Activated B cell treated with CpG ODN at 0.5 μM for 24 hours (primary cell): ENCODE results near the gene STRAP. TPM values are rescaled to one million over a fixed set of nuclear protein-coding genes. Genes with fewer than 3 reads are reported as not detected.

ENCODE experiments used
- ATAC-seq: fragments of 200-7000 bp; cut with Tn5 transposase; one replicate; pipeline ENCODE4 v1.10.0; 2021; ENCODE audit warnings: low read depth, mild to moderate bottlenecking, moderate library complexity
- CTCF ChIA-PET: fragments of 350-600 bp; sonication (Branson Sonifier 250); formaldehyde crosslinking; loops from one replicate; lab custom pipeline; 2021; ENCODE audit warnings: antibody characterized with exemption; lab: Charles Lee
- POLR2A ChIA-PET: fragments of 350-600 bp; sonication (Branson Sonifier 250); formaldehyde crosslinking; loops from one replicate; lab custom pipeline; 2021; ENCODE audit warnings: antibody characterized with exemption; lab: Charles Lee
- DNase-seq: peaks from one replicate; pipeline ENCODE4 v3.0.0; 2022
- H3K27ac Mint-ChIP-seq: one replicate; pipeline ENCODE4 v1.8.0; 2020; ENCODE audit warnings: mixed read lengths
- H3K27me3 Mint-ChIP-seq: one replicate; pipeline ENCODE4 v1.8.0; 2021; ENCODE audit warnings: mixed read lengths
- H3K36me3 Mint-ChIP-seq: one replicate; pipeline ENCODE4 v1.8.0; 2021; ENCODE audit warnings: low read depth, mixed read lengths
- H3K4me1 Mint-ChIP-seq: one replicate; pipeline ENCODE4 v1.8.0; 2021; ENCODE audit warnings: mixed read lengths
- H3K4me3 Mint-ChIP-seq: one replicate; pipeline ENCODE4 v1.8.0; 2020; ENCODE audit warnings: mild to moderate bottlenecking, mixed read lengths
- H3K9me3 Mint-ChIP-seq: one replicate; pipeline ENCODE4 v1.8.0; 2020; ENCODE audit warnings: mixed read lengths
- intact Hi-C: fragments of 100-400 bp; cut with micrococcal nuclease; formaldehyde crosslinking; loops from one replicate; pipeline ENCODE4 v1.15.1; 2024
- total RNA-seq: library from RNA; stranded (reverse); gene quantifications from 2 replicates; pipeline ENCODE4 v1.2.3, GENCODE V29; 2022
- TF ChIP-seq, protein P1 (sequence below): fragments of 200-600 bp; IDR thresholded peaks from one replicate; pipeline ENCODE4 v1.8.0; 2022; ENCODE audit warnings: antibody characterized with exemption, mild to moderate bottlenecking

The STRAP gene
- total RNA-seq, 1 donor from 2014 or later = 82.3 TPM

- TF ChIP-seq, protein P1, sequence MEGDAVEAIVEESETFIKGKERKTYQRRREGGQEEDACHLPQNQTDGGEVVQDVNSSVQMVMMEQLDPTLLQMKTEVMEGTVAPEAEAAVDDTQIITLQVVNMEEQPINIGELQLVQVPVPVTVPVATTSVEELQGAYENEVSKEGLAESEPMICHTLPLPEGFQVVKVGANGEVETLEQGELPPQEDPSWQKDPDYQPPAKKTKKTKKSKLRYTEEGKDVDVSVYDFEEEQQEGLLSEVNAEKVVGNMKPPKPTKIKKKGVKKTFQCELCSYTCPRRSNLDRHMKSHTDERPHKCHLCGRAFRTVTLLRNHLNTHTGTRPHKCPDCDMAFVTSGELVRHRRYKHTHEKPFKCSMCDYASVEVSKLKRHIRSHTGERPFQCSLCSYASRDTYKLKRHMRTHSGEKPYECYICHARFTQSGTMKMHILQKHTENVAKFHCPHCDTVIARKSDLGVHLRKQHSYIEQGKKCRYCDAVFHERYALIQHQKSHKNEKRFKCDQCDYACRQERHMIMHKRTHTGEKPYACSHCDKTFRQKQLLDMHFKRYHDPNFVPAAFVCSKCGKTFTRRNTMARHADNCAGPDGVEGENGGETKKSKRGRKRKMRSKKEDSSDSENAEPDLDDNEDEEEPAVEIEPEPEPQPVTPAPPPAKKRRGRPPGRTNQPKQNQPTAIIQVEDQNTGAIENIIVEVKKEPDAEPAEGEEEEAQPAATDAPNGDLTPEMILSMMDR = no peak
- DNase-seq = no peak
- Mint-ChIP-seq H3K4me1 (peaks cover 2% of the 10 kb centered on the region), H3K9me3 (no peaks in the 10 kb centered on the region), H3K36me3 (peaks cover 8% of the 10 kb centered on the region), H3K4me3 (no peak overlapping the region), H3K27ac (no peak overlapping the region), H3K27me3 (no peaks in the 10 kb centered on the region)
- CTCF ChIA-PET = no interaction called here
- no peak for ATAC-seq
- POLR2A ChIA-PET = no interaction called here
- intact Hi-C loops = no loop called here
Observed at GRCh38 chr12:15918066-15918465, 35.9 kb downstream of the STRAP start.

DNA sequence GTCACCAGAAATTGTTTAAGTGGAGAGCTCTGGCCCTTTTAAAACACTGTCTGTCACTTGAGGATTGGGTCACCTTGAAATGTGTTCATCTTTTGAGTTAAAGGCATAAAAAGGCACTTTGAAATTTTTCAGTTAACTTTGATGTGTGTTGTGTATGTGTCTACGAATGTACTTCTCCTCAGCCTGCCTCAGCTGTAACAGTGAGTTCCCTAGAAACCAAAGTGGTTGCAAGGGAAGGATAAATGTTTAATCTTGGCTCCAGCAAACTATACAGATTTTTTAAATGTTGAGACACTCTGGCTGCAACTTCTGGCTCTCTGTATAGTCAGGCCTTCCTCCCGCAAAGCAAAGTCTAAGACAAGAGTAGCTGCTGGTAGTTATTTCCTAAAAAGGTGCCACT lies 37.2 kb downstream of the STRAP start:
- Mint-ChIP-seq H3K27ac (no peak overlapping the region), H3K27me3 (no peaks in the 10 kb centered on the region), H3K4me3 (no peak overlapping the region), H3K9me3 (no peaks in the 10 kb centered on the region), H3K36me3 (peaks cover 8% of the 10 kb centered on the region), H3K4me1 (peaks cover under 1% of the 10 kb centered on the region)
- no peak for DNase-seq
- POLR2A ChIA-PET = no interaction called here
- CTCF ChIA-PET = no interaction called here
- TF ChIP-seq, protein P1 = no peak
- intact Hi-C loops = no loop called here
- no peak for ATAC-seq

DNA sequence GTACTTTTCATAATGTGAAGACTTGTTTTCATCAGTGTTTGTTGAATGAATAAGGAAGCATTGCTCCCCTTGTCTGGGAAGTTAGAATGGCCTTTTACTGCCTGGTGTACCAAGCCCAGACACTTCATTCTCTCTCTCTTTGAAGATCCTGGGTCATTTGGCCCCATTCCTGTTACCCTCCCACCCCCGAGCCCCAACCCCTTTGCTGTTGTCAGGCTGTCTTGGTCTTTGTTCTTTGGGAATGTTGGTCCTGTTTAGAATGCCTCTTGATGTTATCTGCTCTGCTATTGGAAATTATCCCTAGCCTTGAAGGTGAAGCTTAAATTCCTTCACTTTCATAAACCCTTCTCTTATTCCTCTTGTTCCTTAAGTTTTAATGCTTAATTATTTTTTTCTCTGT lies 42.8 kb downstream of the STRAP start:
- no peak for DNase-seq
- no peak for ATAC-seq
- CTCF ChIA-PET = no interaction called here
- POLR2A ChIA-PET = interaction anchor here (0.7 kb wide), 1 partner anchor 14 kb away, joined by 7 read pairs; the partner anchor contains the start of gene DERA
- H3K9me3 Mint-ChIP-seq = no peaks in the 10 kb centered on the region
- no peak overlapping the region for H3K27ac Mint-ChIP-seq
- peaks cover under 1% of the 10 kb centered on the region for H3K4me1 Mint-ChIP-seq
- no peaks in the 10 kb centered on the region for H3K27me3 Mint-ChIP-seq
- TF ChIP-seq, protein P1 = no peak
- intact Hi-C loops = no loop called here
- no peak overlapping the region for H3K4me3 Mint-ChIP-seq
- H3K36me3 Mint-ChIP-seq = peaks cover 5% of the 10 kb centered on the region

DNA sequence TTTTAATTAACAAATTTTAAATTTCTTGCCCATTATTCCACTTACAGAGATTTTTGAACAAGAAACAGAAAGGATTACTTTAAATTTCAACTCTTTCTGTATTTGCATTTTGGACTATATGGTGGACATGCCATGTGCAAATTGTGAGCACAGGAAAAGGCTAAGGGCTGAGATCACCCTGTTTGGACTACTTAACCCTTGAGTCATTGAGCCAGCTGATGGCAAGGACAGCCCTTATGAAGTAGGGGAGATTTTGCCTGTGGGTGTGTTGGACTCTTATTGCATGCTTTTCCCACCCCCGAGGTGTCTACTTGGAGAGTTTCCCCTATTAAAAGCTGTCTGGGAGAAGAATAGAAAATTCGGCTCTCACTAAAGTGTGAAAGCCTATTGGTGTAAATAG lies 46.2 kb downstream of the STRAP start:
- POLR2A ChIA-PET = no interaction called here
- no peak overlapping the region for H3K27ac Mint-ChIP-seq
- no peak overlapping the region for H3K4me3 Mint-ChIP-seq
- TF ChIP-seq, protein P1 = no peak
- intact Hi-C loops = no loop called here
- H3K4me1 Mint-ChIP-seq = peaks cover 21% of the 10 kb centered on the region
- H3K9me3 Mint-ChIP-seq = no peaks in the 10 kb centered on the region
- peaks cover 10% of the 10 kb centered on the region for H3K36me3 Mint-ChIP-seq
- no peak for DNase-seq
- no peak for ATAC-seq
- no peaks in the 10 kb centered on the region for H3K27me3 Mint-ChIP-seq
- CTCF ChIA-PET = interaction anchor here (1.8 kb wide), 1 partner anchor 17 kb away, joined by 5 read pairs; the partner anchor contains the start of gene DERA

GRCh38 chr12:15928870-15929571 lies 46.8 kb downstream of the STRAP start:
- no peaks in the 10 kb centered on the region for H3K27me3 Mint-ChIP-seq
- TF ChIP-seq, protein P1 = no peak
- peaks cover 10% of the 10 kb centered on the region for H3K36me3 Mint-ChIP-seq
- ATAC-seq (no peak), DNase-seq (no peak)
- no peak overlapping the region for H3K4me3 Mint-ChIP-seq
- H3K4me1 Mint-ChIP-seq = peaks cover 21% of the 10 kb centered on the region
- intact Hi-C loops = no loop called here
- H3K27ac Mint-ChIP-seq = no peak overlapping the region
- H3K9me3 Mint-ChIP-seq = no peaks in the 10 kb centered on the region
- ChIA-PET POLR2A (no interaction called here), CTCF (interaction anchor here (1.8 kb wide), 1 partner anchor 18 kb away, joined by 5 read pairs; the partner anchor contains the start of gene DERA)
